SK-MEL-5 (cell line): ENCODE results near the gene IQCC. TPM values are rescaled to one million over a fixed set of nuclear protein-coding genes. Genes with fewer than 3 reads are reported as not detected.

Source experiments
- DNase-seq: peaks from one replicate; pipeline ENCODE4 v3.0.0-alpha.2; 2016; ENCODE audit warnings: low read depth, low spot score
- in situ Hi-C: cut with HindIII; loops from 2 replicates; pipeline ENCODE4 v1.10.0; 2016; ENCODE audit warnings: low sequenced_read_pairs, high pct_unique_total_duplicates, low pct_unique_long_range_greater_than_20kb
- total RNA-seq: library from RNA; depleted of rRNA; stranded (reverse); fragments of >200 nt; shearing (Covaris generic); gene quantifications from 2 replicates; pipeline ENCODE4 v1.2.3, GENCODE V29; 2014

Gene IQCC
- total RNA-seq, 1 experiment from 2014 or later, result 2.5 TPM

- DNase-seq, result peak; percentile 80
- in situ Hi-C loops, result no loop called here
These were observed 10.4 kb downstream of the IQCC start for GRCh38 chr1:32215629-32216480.

- DNase-seq, result no peak
- in situ Hi-C loops, result no loop called here
These were observed 11.1 kb downstream of the IQCC start for GRCh38 chr1:32216566-32216965.

- in situ Hi-C loops, result no loop called here
- DNase-seq, result no peak
These were observed 13.6 kb downstream of the IQCC start for GRCh38 chr1:32219022-32219421.

GRCh38 chr1:32220746-32221580, 15.5 kb downstream of the IQCC start:
- no peak for DNase-seq
- in situ Hi-C loops, result no loop called here

GRCh38 chr1:32221581-32221979, 16.1 kb downstream of the IQCC start:
- in situ Hi-C loops, result no loop called here

GRCh38 chr1:32221980-32222755, 16.7 kb downstream of the IQCC start, which contains the start of the genes EIF3I and TMEM234:
Gene EIF3I (plus strand): TSS chr1:32222407. CDS start chr1:32222442, 35 bp downstream.
Gene TMEM234 (minus strand): TSS chr1:32222353. CDS start chr1:32222322, 31 bp downstream.
- in situ Hi-C loops, result no loop called here
- DNase-seq, result peak; percentile 91

More at GRCh38 chr1:32221581-32221979, 16.1 kb downstream of the IQCC start:
- DNase-seq, result no peak

GRCh38 chr1:32223683-32224082, 18.2 kb downstream of the IQCC start:
- in situ Hi-C loops, result no loop called here
- DNase-seq, result peak; percentile 42

GRCh38 chr1:32224285-32224684, 18.8 kb downstream of the IQCC start:
- in situ Hi-C loops, result no loop called here
- no peak for DNase-seq

- DNase-seq, result no peak
- in situ Hi-C loops, result no loop called here
These were observed 23.3 kb downstream of the IQCC start for GRCh38 chr1:32228771-32229170.

- DNase-seq, result no peak
- in situ Hi-C loops, result no loop called here
These were observed 26.5 kb downstream of the IQCC start for GRCh38 chr1:32231843-32232432.

- DNase-seq, result no peak
- in situ Hi-C loops, result no loop called here
These were observed 27.3 kb downstream of the IQCC start for GRCh38 chr1:32232558-32233304.

GRCh38 chr1:32234792-32235191, 29.3 kb downstream of the IQCC start:
- in situ Hi-C loops, result no loop called here
- DNase-seq, result no peak

- in situ Hi-C loops, result no loop called here
- DNase-seq, result peak; percentile 62
These were observed 33.9 kb downstream of the IQCC start for GRCh38 chr1:32239337-32239736.

- no peak for DNase-seq
- in situ Hi-C loops, result no loop called here
These were observed 34.3 kb downstream of the IQCC start for GRCh38 chr1:32239790-32240139.

GRCh38 chr1:32240140-32240951, 34.9 kb downstream of the IQCC start:
- DNase-seq, result peak; percentile 77
- in situ Hi-C loops, result no loop called here
